Hepatocyte (in vitro differentiated cells): ENCODE results near the gene PFN3.

Source experiments
- CTCF ChIP-seq: fragments of 200-600 bp; sonication (generic); IDR thresholded peaks from 2 replicates; pipeline ENCODE4 v1.5.1; 2016; ENCODE audit warnings: antibody characterized with exemption, mild to moderate bottlenecking; ENCODE audit not compliant: poor library complexity
- EZH2 ChIP-seq: fragments of 200-600 bp; sonication (generic); IDR thresholded peaks from 2 replicates; pipeline ENCODE4 v1.6.1; 2016; ENCODE audit warnings: antibody characterized with exemption, mild to moderate bottlenecking, borderline replicate concordance
- EZH2phosphoT487 ChIP-seq: fragments of 200-600 bp; sonication (generic); IDR thresholded peaks from one replicate; pipeline ENCODE4 v1.6.1; 2018; ENCODE audit warnings: antibody characterized with exemption, mild to moderate bottlenecking, low read depth, moderate library complexity; ENCODE audit not compliant: unreplicated experiment, severe bottlenecking

- TF ChIP-seq CTCF (no peak), EZH2 (no peak), EZH2phosphoT487 (no peak)
These were observed 10.1 kb upstream of the PFN3 start for GRCh38 chr5:177410575-177410974.
